Transverse colon (tissue), 4 donors: ENCODE results near the gene SLC39A8. TPM values are rescaled to one million over a fixed set of nuclear protein-coding genes. Genes with fewer than 3 reads are reported as not detected.

ENCODE experiments used
- DNase-seq: peaks from one replicate; pipeline ENCODE4 v3.0.0-alpha.2; 2019
- H3K27ac ChIP-seq, 4 donors: fragments of 200-600 bp; sonication (generic); 2 replicates each; pipeline ENCODE4 v1.5.1; 2016 to 2018; ENCODE audit warnings: inconsistent platforms in 4 of 4
- H3K27me3 ChIP-seq: fragments of 200-600 bp; sonication (generic); 2 replicates; pipeline ENCODE4 v1.5.1; 2017; ENCODE audit warnings: inconsistent platforms
- H3K36me3 ChIP-seq, 4 donors: fragments of 200-600 bp; sonication (generic); 2 replicates each; pipeline ENCODE4 v1.5.1; 2017 to 2019; ENCODE audit warnings: inconsistent platforms in 4 of 4
- H3K4me1 ChIP-seq, 4 donors: fragments of 200-600 bp; sonication (generic); 2 replicates each; pipeline ENCODE4 v1.5.1; 2017 to 2020; ENCODE audit warnings: inconsistent platforms in 4 of 4
- H3K4me3 ChIP-seq, 4 donors: fragments of 200-600 bp; sonication (generic); 1 replicate in 1 of 4; 2 replicates in 3 of 4; pipeline versions ENCODE4 v1.5.1 to v1.6.1; 2017 to 2019; ENCODE audit warnings: inconsistent platforms in 4 of 4
- H3K9me3 ChIP-seq, 2 donors: fragments of 200-600 bp; sonication (generic); 2 replicates each; pipeline ENCODE4 v1.5.1; 2017 to 2019; ENCODE audit warnings: inconsistent platforms in 2 of 2
- EP300 ChIP-seq: sonication (generic); formaldehyde crosslinking; IDR thresholded peaks from one replicate; pipeline ENCODE4 v1.6.1; 2017; ENCODE audit warnings: antibody characterized with exemption, low read depth
- POLR2A ChIP-seq: fragments of 450-650 bp; IDR thresholded peaks from one replicate; pipeline ENCODE4 v1.6.1; 2016; ENCODE audit warnings: antibody characterized with exemption, mild to moderate bottlenecking, moderate library complexity
- POLR2AphosphoS5 ChIP-seq, 3 donors: sonication (generic); formaldehyde crosslinking; IDR thresholded peaks; one replicate each; pipeline ENCODE4 v1.6.1; 2016; ENCODE audit warnings: antibody characterized with exemption in 3 of 3
- WGBS, 2 donors: methylation state at CpG; one replicate each; pipeline ENCODE4 v1.1.5; 2018; ENCODE audit warnings: low coverage in 1 of 2; 5-methylcytosine and 5-hydroxymethylcytosine counted together
- in situ Hi-C, 4 donors: fragments of 200-750 bp; cut with MboI; loops; one replicate each; pipeline versions ENCODE4 v1.15.0 to v1.15.1; 2017; ENCODE audit warnings: low sequenced_read_pairs in 3 of 4, low pct_ligation_motif_present in 1 of 4, low pct_unique_long_range_greater_than_20kb in 1 of 4
- intact Hi-C: fragments of 100-400 bp; cut with DNase I; formaldehyde crosslinking; loops from one replicate; pipeline ENCODE4 v1.15.1; 2023; ENCODE audit warnings: low total_unique reads
- total RNA-seq, 4 donors: library from RNA; depleted of rRNA; stranded (reverse); fragments of >200 nt; gene quantifications; one replicate each; pipeline ENCODE4 v1.1.0, GENCODE V29; 2016
- TF ChIP-seq, protein P1 (sequence below), 5 experiments: fragments of 200-600 bp in 3 of 5; fragments of 450-650 bp in 2 of 5; sonication (generic) in 3 of 5; IDR thresholded peaks; 1 replicate in 2 of 5; 2 replicates in 3 of 5; pipeline ENCODE4 v1.5.1; 2016 to 2017; ENCODE audit warnings: antibody characterized with exemption in 5 of 5, inconsistent platforms in 3 of 5, mild to moderate bottlenecking in 2 of 5, moderate library complexity in 1 of 5

The SLC39A8 gene
- total RNA-seq, 4 donors from 2014 or later: 21.7 to 83.8 (median 42.6) TPM

DNA sequence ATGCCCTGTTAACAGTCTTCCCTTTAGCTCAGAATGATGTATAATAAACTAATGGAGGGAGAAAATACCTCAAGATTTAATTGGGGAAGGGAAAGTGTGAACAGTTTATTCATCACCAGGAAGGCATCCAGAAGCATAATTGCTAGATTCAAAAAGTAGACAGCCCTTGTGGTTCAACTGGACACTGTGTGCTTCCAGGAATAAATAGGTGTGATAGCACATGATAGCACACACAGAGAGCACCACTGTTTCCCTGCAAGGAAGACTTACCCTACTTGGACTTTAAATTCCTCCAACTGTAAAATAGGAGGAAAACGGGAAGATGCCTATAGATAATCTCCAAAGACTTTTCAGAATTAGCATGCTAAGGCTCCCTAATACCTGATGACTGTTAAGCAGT, 27.8 kb downstream of the SLC39A8 start:
- TF ChIP-seq, protein P1, sequence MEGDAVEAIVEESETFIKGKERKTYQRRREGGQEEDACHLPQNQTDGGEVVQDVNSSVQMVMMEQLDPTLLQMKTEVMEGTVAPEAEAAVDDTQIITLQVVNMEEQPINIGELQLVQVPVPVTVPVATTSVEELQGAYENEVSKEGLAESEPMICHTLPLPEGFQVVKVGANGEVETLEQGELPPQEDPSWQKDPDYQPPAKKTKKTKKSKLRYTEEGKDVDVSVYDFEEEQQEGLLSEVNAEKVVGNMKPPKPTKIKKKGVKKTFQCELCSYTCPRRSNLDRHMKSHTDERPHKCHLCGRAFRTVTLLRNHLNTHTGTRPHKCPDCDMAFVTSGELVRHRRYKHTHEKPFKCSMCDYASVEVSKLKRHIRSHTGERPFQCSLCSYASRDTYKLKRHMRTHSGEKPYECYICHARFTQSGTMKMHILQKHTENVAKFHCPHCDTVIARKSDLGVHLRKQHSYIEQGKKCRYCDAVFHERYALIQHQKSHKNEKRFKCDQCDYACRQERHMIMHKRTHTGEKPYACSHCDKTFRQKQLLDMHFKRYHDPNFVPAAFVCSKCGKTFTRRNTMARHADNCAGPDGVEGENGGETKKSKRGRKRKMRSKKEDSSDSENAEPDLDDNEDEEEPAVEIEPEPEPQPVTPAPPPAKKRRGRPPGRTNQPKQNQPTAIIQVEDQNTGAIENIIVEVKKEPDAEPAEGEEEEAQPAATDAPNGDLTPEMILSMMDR (IDR thresholded peaks at IDR 0.05): no peak
- TF ChIP-seq POLR2AphosphoS5 (IDR thresholded peaks at IDR 0.05): no peak
- no peak for TF ChIP-seq POLR2A
- no peak for TF ChIP-seq EP300
- 67 to 76% methylated on average over 1 of the region's 1 CpG for WGBS, 2 donors
- no peaks in the 10 kb centered on the region for H3K36me3 ChIP-seq
- no peak overlapping the region for H3K4me3 ChIP-seq
- H3K4me1 ChIP-seq: peaks cover 0 to 22% (median 5%) of the 10 kb centered on the region in 4 donors
- in situ Hi-C loops: no loop called here
- no peaks in the 10 kb centered on the region for H3K9me3 ChIP-seq
- H3K27ac ChIP-seq: no peak overlapping the region
- intact Hi-C loops: no loop called here
- DNase-seq: no peak
- H3K27me3 ChIP-seq: no peaks in the 10 kb centered on the region

DNA sequence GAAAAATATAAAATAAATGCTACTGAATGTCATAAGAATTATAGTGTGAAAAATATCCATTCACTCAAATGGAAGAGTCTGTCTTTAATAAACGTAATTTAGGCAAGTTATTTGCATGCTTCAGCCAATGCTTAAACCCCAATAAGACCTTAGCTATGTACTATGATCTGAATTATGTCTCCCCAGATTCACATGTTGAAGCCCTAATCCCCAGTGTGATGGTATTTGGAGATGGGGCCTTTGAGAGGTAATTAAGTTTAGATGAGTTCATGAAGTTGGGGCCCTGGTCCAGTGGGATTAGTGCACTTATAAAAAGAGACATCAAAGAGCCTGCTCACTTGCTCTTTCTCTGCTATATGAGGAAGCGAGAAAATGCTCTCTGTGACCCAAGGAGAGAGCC, 28.7 kb downstream of the SLC39A8 start:
- Histone ChIP-seq H3K9me3 (no peaks in the 10 kb centered on the region), H3K4me1 (peaks cover 0 to 22% (median 5%) of the 10 kb centered on the region in 4 donors), H3K27ac (no peak overlapping the region), H3K27me3 (no peaks in the 10 kb centered on the region), H3K36me3 (no peaks in the 10 kb centered on the region), H3K4me3 (no peak overlapping the region)
- TF ChIP-seq, protein P1 (IDR thresholded peaks at IDR 0.05): no peak
- TF ChIP-seq EP300 (no peak), POLR2AphosphoS5 (IDR thresholded peaks at IDR 0.05) (no peak), POLR2A (no peak)
- 93 to 100% methylated on average over 1 to 2 of the region's 2 CpGs for WGBS, 2 donors
- in situ Hi-C loops: no loop called here
- DNase-seq: no peak
- intact Hi-C loops: no loop called here

DNA sequence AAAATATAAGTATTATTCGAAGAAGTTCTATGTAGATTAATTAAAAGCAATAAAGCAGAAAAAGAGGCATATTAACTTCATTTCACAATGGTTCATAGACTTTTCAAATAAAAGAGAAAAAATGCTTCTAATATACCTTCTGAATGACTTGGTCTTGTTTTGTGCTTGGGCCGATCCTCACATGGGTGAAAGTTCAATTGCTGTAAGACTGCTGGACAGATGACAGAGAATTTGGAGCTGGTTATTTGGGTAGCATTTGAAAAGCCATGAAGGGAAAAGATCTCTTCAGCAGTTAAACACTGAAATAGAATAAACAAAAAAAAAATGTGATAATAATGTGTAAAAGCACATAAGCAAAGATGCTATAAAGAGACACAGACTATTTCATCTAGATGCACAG, 29.8 kb downstream of the SLC39A8 start:
- intact Hi-C loops: no loop called here
- 66 to 78% methylated on average over 2 of the region's 2 CpGs for WGBS, 2 donors
- TF ChIP-seq, protein P1 (IDR thresholded peaks at IDR 0.05): no peak
- TF ChIP-seq POLR2AphosphoS5 (IDR thresholded peaks at IDR 0.05) (no peak), EP300 (no peak), POLR2A (no peak)
- H3K27ac ChIP-seq: no peak overlapping the region
- no peaks in the 10 kb centered on the region for H3K36me3 ChIP-seq
- H3K4me1 ChIP-seq: peaks cover 0 to 22% (median 5%) of the 10 kb centered on the region in 4 donors
- no peaks in the 10 kb centered on the region for H3K27me3 ChIP-seq
- no peaks in the 10 kb centered on the region for H3K9me3 ChIP-seq
- DNase-seq: no peak
- no peak overlapping the region for H3K4me3 ChIP-seq
- in situ Hi-C loops: no loop called here

DNA sequence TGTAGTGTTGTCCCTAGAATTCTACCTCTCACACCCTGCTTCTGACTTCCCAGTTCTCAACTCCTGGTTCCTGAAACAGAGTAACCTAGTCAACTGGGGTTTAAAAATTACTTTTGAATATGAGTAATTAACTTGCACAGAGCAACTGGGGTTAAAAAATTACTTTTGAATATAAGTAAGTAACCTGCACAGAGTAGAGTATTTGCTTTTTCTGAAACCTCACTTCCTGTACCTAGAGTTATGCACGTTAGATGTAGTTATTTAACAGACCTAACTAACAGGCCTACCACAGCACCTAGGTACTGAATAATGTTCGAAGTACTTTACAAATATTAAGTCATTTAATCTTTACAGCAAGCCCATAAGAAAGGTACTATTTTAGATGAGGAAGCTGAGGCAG, 32.9 kb downstream of the SLC39A8 start:
- intact Hi-C loops: no loop called here
- TF ChIP-seq, protein P1 (IDR thresholded peaks at IDR 0.05): no peak
- TF ChIP-seq POLR2AphosphoS5 (IDR thresholded peaks at IDR 0.05) (no peak), EP300 (no peak), POLR2A (no peak)
- in situ Hi-C loops: no loop called here
- no peaks in the 10 kb centered on the region for H3K36me3 ChIP-seq
- H3K4me1 ChIP-seq: no peaks in the 10 kb centered on the region
- 37 to 59% methylated on average over 2 of the region's 2 CpGs for WGBS, 2 donors
- H3K27ac ChIP-seq: peak overlapping the region in 2 of 4 donors; percentile 7 to 45
- H3K9me3 ChIP-seq: no peaks in the 10 kb centered on the region
- H3K4me3 ChIP-seq: no peak overlapping the region
- H3K27me3 ChIP-seq: no peaks in the 10 kb centered on the region
- DNase-seq: no peak
